ENCODE measurements around the gene IFNG-AS1. TPM values are rescaled to one million over a fixed set of nuclear protein-coding genes. Genes with fewer than 3 reads are reported as not detected.

The IFNG-AS1 gene
- total RNA-seq, 1 experiment from 2014 or later = not detected

DNA sequence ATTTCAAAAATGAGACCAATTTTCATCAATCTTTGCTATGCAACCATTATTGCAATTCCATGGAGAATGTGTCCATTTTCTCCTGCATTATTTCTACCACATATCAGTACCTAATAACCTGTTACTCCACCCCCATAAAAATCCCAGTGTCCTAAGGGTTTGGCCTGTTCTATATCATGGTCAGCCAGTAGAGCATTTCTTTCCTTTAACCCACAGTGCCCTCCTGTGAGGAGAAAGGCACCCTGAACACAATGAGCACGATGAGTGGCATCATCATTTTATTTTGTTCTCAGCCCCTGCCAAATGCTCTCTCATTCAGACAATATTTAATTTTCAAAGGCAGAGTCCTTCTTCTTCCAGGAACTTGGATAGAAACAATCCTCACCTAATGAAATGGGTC, 11.6 kb upstream of the IFNG-AS1 start:
- Histone ChIP-seq H3K4me1 (replicated peaks) (peaks cover 13% of the 10 kb centered on the region), H3K9me3 (replicated peaks) (no peaks in the 10 kb centered on the region), H3K4me3 (no peak overlapping the region), H3K36me3 (no peaks in the 10 kb centered on the region), H3K27ac (no peak overlapping the region), H3K27me3 (replicated peaks) (no peaks in the 10 kb centered on the region)
- DNase-seq (ENCODE audit: low read depth in 1 of 2, low spot score in 2 of 2) = no peak

DNA sequence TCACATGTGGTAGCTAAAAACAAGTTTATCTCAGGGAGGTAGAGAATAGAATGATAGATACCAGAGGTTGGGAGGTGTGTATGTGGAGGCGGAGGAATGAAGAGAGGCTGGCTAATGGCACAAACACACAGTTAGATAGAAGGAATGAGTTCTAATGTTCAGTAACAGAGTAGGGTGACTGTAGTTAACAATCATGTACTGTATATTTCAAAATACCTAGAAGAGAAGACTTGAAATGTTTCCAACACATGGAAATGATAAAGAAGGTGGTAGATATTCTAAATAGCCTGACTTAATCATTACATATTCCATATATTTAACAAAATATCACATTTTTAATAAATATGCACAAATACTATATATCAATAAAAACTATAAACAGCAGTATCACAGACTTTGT, 8.9 kb upstream of the IFNG-AS1 start:
- Histone ChIP-seq H3K4me1 (replicated peaks) (peaks cover 13% of the 10 kb centered on the region), H3K36me3 (no peaks in the 10 kb centered on the region), H3K4me3 (no peak overlapping the region), H3K27me3 (replicated peaks) (no peaks in the 10 kb centered on the region), H3K9me3 (replicated peaks) (no peaks in the 10 kb centered on the region), H3K27ac (peak overlapping the region; percentile 58; the same call in 1 of the 2 replicates)
- no peak for DNase-seq (ENCODE audit: low read depth in 1 of 2, low spot score in 2 of 2)

DNA sequence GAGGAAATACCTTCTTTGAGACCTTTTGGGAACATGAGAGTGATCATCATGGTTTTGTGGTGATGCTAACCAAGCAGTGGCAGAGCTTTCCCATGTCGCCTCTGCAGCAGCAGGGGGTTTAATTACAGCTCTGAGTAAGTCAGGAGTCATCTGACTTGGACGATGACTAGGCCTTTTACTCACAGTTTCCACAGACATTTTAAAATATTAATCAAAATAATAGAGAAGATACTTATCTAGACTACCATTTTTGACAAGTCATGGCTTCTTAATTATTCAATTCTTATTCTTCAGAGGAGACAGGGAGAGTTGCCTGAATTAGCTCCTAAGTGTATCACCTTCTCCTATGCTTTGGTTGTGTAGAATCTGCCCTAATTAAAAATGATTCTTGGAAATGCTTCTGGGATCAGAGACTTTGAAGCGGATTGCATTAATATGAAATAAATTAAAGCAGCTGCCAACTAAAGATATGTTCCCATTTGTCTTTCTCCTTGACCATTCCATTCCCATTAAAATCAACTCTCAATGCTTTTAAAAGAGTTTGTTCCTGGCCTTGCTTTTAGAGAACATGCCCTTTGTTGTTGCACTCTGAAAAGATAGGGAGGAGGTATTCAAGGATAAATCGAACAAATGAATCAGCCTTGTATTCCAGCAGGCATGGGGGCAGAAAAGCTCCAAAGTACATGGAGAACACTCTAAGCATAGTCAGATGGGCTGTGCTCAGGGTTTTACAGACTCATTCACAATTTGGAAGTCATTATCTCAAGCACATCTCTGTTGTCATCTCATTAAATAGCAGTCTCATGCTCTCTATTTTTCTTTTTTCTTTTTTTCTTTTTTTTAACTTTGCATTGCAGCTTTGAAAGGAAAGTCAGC, 7.7 kb upstream of the IFNG-AS1 start:
- H3K4me1 ChIP-seq (replicated peaks) = peaks cover 13% of the 10 kb centered on the region
- peak overlapping the region; percentile 58 for H3K27ac ChIP-seq
- no peaks in the 10 kb centered on the region for H3K27me3 ChIP-seq (replicated peaks)

DNA sequence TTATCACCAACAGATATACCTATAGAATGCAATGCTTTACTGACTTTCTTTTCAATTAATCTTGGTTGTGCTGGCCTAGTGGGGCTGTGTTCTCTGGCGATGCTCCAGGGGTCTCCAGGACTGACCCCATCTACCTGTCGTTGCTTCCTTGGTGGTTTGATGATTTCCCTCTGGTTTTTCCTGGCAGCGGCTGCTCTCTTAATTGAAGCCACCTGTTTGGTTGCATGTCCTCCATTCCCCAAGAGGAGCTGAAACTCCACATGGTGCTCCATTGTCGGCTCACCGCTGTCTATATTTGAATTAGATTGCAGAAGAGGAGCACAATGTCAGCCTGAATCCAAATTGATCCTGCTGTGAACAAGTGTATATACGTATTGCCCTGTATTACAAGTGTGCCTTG, 7.1 kb upstream of the IFNG-AS1 start:
- H3K27me3 ChIP-seq (replicated peaks) = no peaks in the 10 kb centered on the region
- H3K9me3 ChIP-seq (replicated peaks) = no peaks in the 10 kb centered on the region
- no peak for DNase-seq (ENCODE audit: low read depth in 1 of 2, low spot score in 2 of 2)
- H3K4me3 ChIP-seq = no peak overlapping the region
- H3K4me1 ChIP-seq (replicated peaks) = peaks cover 13% of the 10 kb centered on the region
- no peak overlapping the region for H3K27ac ChIP-seq
- H3K36me3 ChIP-seq = no peaks in the 10 kb centered on the region

More for the DNA sequence above, 7.7 kb upstream of the IFNG-AS1 start:
- no peaks in the 10 kb centered on the region for H3K9me3 ChIP-seq (replicated peaks)
- no peaks in the 10 kb centered on the region for H3K36me3 ChIP-seq
- no peak overlapping the region for H3K4me3 ChIP-seq
- DNase-seq (ENCODE audit: low read depth in 1 of 2, low spot score in 2 of 2) = peak; percentile 23 to 47

DNA sequence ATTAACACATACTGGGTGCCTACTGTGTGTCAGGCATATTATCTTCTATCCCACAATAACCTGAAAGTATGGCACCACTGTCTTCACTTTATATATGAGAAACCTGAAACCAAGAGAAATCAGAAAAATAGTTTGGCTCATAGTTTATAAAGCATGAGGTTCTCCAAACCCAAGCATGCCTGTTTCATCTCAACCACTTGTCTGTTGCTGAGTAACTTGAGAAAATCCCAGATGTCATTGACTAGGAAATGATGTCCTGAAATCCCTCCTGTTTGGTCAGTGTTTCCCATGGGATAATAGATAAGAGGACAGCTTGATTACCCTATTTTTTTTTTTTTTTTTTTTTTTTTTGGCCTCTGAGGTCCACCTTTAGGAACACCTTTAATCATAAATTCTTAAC, 2.6 kb upstream of the IFNG-AS1 start:
- Histone ChIP-seq H3K4me3 (no peak overlapping the region), H3K4me1 (replicated peaks) (peaks cover 5% of the 10 kb centered on the region), H3K27me3 (replicated peaks) (no peaks in the 10 kb centered on the region), H3K36me3 (no peaks in the 10 kb centered on the region), H3K9me3 (replicated peaks) (no peaks in the 10 kb centered on the region), H3K27ac (no peak overlapping the region)
- DNase-seq (ENCODE audit: low read depth in 1 of 2, low spot score in 2 of 2) = no peak

DNA sequence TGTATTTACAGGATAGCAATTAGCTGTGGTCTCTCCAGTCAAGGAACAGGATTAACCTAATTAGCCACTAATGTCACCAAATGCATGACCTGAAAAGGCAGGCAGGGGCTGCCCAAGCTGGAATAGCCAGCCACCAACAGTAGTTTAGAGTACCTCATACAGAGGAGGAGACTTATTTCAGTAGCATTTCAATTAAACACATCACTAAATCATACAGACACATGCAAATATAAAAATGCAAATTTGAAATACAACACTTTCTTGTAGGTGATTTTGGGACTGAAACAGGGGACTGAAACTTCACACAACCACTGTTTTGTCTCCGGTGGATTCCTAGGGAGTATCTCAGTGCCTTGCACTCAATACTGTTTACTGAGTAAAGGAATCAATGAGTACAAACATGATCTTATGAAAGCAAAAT, 636 bp upstream of the IFNG-AS1 start:
- Histone ChIP-seq H3K27ac (no peak overlapping the region), H3K27me3 (replicated peaks) (no peaks in the 10 kb centered on the region), H3K9me3 (replicated peaks) (no peaks in the 10 kb centered on the region), H3K4me3 (no peak overlapping the region), H3K4me1 (replicated peaks) (0 out of 2 replicates have a peak, but pooled peaks cover 3% of the 10 kb centered on the region), H3K36me3 (no peaks in the 10 kb centered on the region)
- no peak for DNase-seq (ENCODE audit: low read depth in 1 of 2, low spot score in 2 of 2)

DNA sequence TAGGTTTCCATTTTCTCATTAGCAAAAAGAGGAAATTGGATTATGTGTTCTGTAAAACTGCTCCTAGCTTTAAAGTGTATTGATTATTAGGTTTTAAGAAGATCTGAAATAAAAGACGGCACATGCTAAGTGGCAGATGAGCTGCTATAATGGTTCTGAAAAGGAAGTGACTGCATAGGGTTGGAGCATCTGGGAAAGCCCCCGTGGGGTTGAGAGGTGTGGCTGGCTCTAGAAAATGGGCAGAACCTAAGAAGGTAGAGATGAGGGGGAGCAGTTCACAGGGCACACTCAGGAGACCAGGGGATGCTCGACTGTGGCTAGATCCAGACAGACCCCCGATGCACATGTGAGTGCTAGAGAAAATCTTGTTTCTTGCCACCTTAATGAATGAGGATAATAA, 1.9 kb downstream of the IFNG-AS1 start:
- H3K9me3 ChIP-seq (replicated peaks) = no peaks in the 10 kb centered on the region
- DNase-seq (ENCODE audit: low read depth in 1 of 2, low spot score in 2 of 2) = no peak
- H3K27me3 ChIP-seq (replicated peaks) = no peaks in the 10 kb centered on the region
- H3K27ac ChIP-seq = no peak overlapping the region
- no peaks in the 10 kb centered on the region for H3K36me3 ChIP-seq
- 0 out of 2 replicates have a peak, but pooled peaks cover 3% of the 10 kb centered on the region for H3K4me1 ChIP-seq (replicated peaks)
- H3K4me3 ChIP-seq = no peak overlapping the region

DNA sequence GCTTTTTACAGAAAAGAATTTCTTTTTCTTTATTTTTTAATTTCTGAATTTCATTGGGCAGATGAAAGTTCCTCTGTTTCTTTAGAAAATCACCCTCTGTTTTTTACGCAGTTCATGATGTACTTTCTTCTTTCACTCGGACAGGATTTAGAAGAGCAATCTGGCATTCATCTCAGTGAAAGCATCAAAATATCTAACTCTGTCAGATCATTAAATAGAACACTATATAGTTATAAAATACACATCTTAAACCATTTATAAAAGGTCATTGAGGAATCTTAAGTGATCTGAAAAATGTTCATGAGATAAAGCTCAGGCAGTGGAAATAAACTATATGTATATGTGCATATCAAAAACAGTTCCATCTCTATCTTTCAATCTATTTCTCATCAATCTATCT, 3.9 kb downstream of the IFNG-AS1 start:
- H3K4me1 ChIP-seq (replicated peaks) = 0 out of 2 replicates have a peak, but pooled peaks cover 3% of the 10 kb centered on the region
- H3K27ac ChIP-seq = no peak overlapping the region
- no peak overlapping the region for H3K4me3 ChIP-seq
- DNase-seq (ENCODE audit: low read depth in 1 of 2, low spot score in 2 of 2) = no peak
- 0 out of 2 replicates have a peak, but pooled peaks cover 6% of the 10 kb centered on the region for H3K27me3 ChIP-seq (replicated peaks)
- no peaks in the 10 kb centered on the region for H3K9me3 ChIP-seq (replicated peaks)
- no peaks in the 10 kb centered on the region for H3K36me3 ChIP-seq

DNA sequence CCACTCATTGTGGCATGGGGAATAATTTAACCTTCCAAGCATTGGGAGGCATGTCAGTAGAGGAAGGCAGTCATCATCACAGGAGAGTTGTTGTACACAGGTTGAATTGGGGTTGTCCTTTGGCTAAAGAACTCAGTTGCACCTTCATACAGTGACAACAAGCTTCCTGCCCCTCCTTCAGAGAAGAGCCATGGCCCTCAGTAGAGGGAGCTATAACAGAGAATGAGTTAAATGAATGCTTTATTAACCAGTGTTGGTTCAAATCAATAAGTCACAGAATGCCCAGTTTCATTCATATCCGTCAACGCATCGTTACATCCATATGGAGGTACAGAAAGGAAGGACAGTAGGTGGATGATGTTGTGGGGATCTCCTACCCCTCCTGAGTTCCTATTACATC, 4.8 kb downstream of the IFNG-AS1 start:
- DNase-seq (ENCODE audit: low read depth in 1 of 2, low spot score in 2 of 2) = no peak
- no peak overlapping the region for H3K4me3 ChIP-seq
- no peaks in the 10 kb centered on the region for H3K4me1 ChIP-seq (replicated peaks)
- H3K27ac ChIP-seq = no peak overlapping the region
- H3K36me3 ChIP-seq = no peaks in the 10 kb centered on the region
- H3K9me3 ChIP-seq (replicated peaks) = no peaks in the 10 kb centered on the region
- 0 out of 2 replicates have a peak, but pooled peaks cover 6% of the 10 kb centered on the region for H3K27me3 ChIP-seq (replicated peaks)

DNA sequence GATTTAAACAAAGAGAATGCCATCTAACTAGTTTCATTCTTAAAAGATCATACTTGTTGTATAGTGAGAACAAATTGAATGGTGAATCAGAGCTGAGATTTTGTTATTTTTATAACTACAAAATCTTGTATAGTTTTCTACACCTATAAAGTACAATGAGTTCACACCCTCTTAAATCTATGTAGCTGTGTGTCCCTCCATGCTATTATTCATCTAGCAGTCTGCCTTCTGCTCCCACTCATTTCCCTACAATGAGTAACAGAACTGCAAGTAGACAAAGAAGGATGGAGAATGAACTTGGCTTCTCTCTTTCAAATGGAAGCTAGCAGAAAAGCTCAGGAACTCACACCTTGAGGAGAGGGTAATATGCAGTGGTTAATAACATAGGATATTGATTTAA, 7.1 kb downstream of the IFNG-AS1 start:
- Histone ChIP-seq H3K27ac (no peak overlapping the region), H3K4me1 (replicated peaks) (no peaks in the 10 kb centered on the region), H3K36me3 (no peaks in the 10 kb centered on the region), H3K9me3 (replicated peaks) (no peaks in the 10 kb centered on the region), H3K4me3 (no peak overlapping the region), H3K27me3 (replicated peaks) (0 out of 2 replicates have a peak, but pooled peaks cover 6% of the 10 kb centered on the region)
- no peak for DNase-seq (ENCODE audit: low read depth in 1 of 2, low spot score in 2 of 2)

DNA sequence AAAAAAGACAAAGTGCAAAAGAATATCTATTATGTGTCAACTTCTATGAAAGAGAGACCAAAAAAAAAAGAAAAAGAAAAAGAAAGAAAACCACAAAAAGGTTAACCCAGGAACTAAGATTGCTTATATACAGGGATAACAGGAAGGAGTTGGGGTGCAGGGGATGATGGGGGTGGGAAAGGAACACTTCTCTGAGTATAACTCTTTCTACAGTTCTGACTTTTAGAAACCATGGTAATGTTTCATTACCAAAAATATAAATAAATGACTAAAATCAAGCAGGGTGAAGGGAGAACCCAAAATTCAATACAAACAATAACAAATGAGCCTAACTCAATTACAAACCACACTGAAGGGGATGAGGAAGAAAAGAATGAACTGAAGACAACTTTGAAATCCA, 9.1 kb downstream of the IFNG-AS1 start:
- no peak overlapping the region for H3K27ac ChIP-seq
- H3K4me3 ChIP-seq = no peak overlapping the region
- DNase-seq (ENCODE audit: low read depth in 1 of 2, low spot score in 2 of 2) = no peak
- no peaks in the 10 kb centered on the region for H3K9me3 ChIP-seq (replicated peaks)
- no peaks in the 10 kb centered on the region for H3K36me3 ChIP-seq
- H3K4me1 ChIP-seq (replicated peaks) = no peaks in the 10 kb centered on the region
- 0 out of 2 replicates have a peak, but pooled peaks cover 6% of the 10 kb centered on the region for H3K27me3 ChIP-seq (replicated peaks)

DNA sequence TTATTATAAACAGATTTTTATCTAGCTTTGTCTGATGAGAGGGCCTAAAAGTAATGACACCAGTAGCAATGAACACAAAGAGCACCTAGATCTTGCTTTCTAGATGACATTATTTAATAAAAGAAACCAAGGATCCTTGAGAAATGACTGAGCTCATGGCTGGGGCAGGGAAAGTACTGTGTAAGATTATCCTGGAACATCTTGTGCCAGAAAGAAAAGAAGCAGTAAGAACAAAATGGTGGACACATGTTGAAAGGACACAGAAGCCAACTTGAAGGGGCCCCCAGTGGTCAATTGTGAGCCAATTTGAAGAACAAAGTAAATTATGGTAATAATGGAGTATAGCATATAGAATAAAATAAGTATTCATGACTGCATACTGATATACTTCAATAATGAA, 10.0 kb downstream of the IFNG-AS1 start:
- Histone ChIP-seq H3K27me3 (replicated peaks) (0 out of 2 replicates have a peak, but pooled peaks cover 6% of the 10 kb centered on the region), H3K9me3 (replicated peaks) (no peaks in the 10 kb centered on the region), H3K36me3 (no peaks in the 10 kb centered on the region), H3K4me1 (replicated peaks) (no peaks in the 10 kb centered on the region), H3K27ac (no peak overlapping the region), H3K4me3 (no peak overlapping the region)
- no peak for DNase-seq (ENCODE audit: low read depth in 1 of 2, low spot score in 2 of 2)

DNA sequence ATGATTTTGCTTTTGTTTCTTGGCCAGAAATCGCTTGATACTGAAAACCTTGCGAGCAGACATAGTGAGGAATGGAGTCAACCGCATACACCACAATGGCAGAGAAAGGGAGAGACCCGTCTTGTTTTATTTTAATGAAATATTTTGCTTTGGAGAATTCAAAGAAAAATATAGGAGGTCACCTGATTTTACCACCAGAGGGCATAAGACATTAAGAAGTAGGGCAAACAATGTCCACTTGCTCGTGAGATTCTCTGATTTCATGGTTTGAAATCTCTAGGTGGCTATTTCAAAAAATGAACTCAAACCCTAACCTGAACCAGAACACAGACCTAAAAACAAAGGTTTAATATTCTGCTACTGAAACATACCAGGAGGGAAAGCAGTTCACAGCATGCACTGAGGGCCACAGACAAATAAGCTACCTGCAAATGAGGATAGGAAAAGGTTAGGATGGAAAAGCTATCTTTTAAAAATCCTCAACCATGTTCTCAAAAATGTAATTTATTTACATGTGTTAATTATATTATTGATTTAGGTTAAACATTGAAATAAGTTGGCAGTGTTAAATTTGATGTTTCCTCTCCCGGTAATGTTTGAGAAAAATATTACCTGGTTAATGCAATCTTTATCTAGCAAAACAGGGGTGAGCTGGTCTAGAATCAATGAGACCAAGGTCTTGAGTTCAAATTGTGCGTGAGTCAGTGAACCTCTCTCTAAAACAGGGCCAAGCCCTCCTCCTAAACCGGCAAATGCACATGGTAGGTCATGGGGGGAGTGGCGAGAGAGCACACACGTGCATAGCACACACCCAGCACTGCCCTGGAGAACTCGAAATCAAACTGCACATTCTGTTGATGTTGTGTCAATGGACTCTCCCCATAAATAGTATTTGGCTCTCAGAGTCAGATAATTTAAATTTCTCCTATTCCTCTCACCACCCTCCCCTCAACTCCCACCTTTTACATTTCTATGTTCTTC, 12.5 kb downstream of the IFNG-AS1 start:
- H3K27ac ChIP-seq = no peak overlapping the region
- no peak overlapping the region for H3K4me3 ChIP-seq
- 0 out of 2 replicates have a peak, but pooled peaks cover 4% of the 10 kb centered on the region for H3K27me3 ChIP-seq (replicated peaks)
- no peaks in the 10 kb centered on the region for H3K4me1 ChIP-seq (replicated peaks)
- H3K9me3 ChIP-seq (replicated peaks) = no peaks in the 10 kb centered on the region
- DNase-seq (ENCODE audit: low read depth in 1 of 2, low spot score in 2 of 2) = no peak
- no peaks in the 10 kb centered on the region for H3K36me3 ChIP-seq
